Measurements from ENCODE around the gene PACS1.

DNA sequence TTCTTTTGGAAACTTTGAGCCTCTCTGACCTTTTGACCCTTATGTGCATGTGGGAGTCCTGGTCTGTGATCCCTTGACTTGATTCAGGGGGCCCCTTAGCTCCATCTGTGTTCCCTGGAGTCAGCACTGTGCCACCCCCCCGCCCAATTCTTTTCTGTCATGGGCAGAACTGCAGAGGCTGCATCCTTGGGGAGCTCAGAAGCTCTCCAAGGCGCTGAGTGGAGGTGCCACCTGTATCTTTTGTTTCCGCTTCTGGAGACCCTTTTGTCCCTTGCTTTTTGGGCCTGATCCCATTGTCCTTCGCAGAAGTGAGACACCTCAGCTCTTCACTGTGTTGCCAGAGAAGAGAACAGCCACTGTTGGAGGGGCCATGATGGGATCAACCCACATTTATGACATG is 2.4 kb upstream of the PACS1 start:
- no peak for TF ChIP-seq CTCF (IDR thresholded peaks at IDR 0.05)
- TF ChIP-seq, protein P1, sequence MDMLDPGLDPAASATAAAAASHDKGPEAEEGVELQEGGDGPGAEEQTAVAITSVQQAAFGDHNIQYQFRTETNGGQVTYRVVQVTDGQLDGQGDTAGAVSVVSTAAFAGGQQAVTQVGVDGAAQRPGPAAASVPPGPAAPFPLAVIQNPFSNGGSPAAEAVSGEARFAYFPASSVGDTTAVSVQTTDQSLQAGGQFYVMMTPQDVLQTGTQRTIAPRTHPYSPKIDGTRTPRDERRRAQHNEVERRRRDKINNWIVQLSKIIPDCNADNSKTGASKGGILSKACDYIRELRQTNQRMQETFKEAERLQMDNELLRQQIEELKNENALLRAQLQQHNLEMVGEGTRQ (IDR thresholded peaks at IDR 0.05; ENCODE audit: borderline replicate concordance, low read depth, low read length): no peak
- TF ChIP-seq REST (IDR thresholded peaks at IDR 0.05; ENCODE audit: low read depth, low read length): no peak
- no peak for TF ChIP-seq TEAD4 (IDR thresholded peaks at IDR 0.05; ENCODE audit: borderline replicate concordance, insufficient read depth)
- no peak for TF ChIP-seq RXRA (IDR thresholded peaks at IDR 0.05; ENCODE audit: borderline replicate concordance, low read depth)

Data from SK-N-SH (cell line).